ENCODE data around the gene PRKD3. TPM values are rescaled to one million over a fixed set of nuclear protein-coding genes. Genes with fewer than 3 reads are reported as not detected.
A peak's percentile ranks its signal among the peaks of the same experiment; 100 is the strongest.

Gene PRKD3
- total RNA-seq, 1 experiment from 2014 or later = 23.9 TPM

DNA sequence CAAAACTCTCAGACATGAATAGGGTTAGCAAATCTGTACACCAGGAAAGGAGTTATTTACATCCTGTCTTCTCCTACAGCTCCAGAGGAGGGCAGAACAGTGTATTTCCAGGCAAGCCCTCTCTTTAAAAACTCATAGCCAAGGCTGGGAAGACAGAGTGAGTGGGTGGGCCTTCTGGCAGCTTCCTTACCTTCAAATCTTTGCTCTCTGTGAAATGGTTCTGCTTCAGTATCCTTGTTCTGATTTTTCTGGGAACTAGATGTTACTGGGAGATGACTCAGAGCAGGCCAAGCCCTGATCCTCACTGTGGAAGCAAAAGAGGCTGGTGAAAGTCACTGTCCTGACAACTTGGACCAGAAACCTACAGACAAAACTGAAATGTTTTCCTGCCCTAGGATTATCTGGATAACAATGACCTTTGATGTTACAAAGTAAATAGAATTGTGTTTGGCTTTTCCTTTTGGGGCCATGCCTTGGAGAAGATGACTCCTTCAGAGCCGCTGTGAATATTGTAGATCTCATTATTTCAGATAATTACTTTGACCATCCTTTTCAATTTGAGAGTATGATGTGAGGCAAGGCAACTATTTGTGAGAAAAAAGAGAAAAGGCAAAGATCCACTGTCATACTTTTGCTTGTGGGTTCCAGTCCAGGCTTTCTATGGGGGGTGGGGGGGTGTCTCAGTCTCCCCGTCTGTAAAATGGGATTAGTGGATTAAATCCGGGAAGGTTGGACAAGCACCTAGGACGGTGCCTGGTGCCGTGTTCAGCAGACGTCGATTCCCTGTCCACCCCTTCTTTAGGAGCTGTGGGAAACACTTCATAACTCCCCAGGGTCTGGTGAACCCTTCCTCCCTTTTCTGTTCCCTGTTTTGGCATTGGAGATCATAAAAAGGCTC lies 19.2 kb upstream of the PRKD3 start:
- ChIA-PET POLR2A (interaction anchor here (1.4 kb wide), 1 partner anchor 19 kb away, joined by 6 read pairs; the partner anchor contains the start of gene PRKD3), CTCF (interaction anchor here (0.6 to 1.3 kb wide), 5 partner anchors 14 to 534 kb away, joined by 3 to 6 read pairs (median 4); no protein-coding TSS in a partner anchor)
- Mint-ChIP-seq H3K4me1 (ENCODE audit: insufficient read depth, unreplicated experiment) (peaks cover 10% of the 10 kb centered on the region), H3K27ac (ENCODE audit: low read depth, unreplicated experiment) (peak overlapping the region; percentile 76), H3K27me3 (ENCODE audit: insufficient read depth, unreplicated experiment) (no peaks in the 10 kb centered on the region), H3K36me3 (ENCODE audit: insufficient read depth, unreplicated experiment) (no peaks in the 10 kb centered on the region), H3K9me3 (ENCODE audit: unreplicated experiment) (no peaks in the 10 kb centered on the region), H3K4me3 (ENCODE audit: unreplicated experiment) (no peak overlapping the region)
- DNase-seq (ENCODE audit: unreplicated experiment) = no peak
- no TSS peak for BruUV-seq (replicated peaks)
- TF ChIP-seq, protein P1, sequence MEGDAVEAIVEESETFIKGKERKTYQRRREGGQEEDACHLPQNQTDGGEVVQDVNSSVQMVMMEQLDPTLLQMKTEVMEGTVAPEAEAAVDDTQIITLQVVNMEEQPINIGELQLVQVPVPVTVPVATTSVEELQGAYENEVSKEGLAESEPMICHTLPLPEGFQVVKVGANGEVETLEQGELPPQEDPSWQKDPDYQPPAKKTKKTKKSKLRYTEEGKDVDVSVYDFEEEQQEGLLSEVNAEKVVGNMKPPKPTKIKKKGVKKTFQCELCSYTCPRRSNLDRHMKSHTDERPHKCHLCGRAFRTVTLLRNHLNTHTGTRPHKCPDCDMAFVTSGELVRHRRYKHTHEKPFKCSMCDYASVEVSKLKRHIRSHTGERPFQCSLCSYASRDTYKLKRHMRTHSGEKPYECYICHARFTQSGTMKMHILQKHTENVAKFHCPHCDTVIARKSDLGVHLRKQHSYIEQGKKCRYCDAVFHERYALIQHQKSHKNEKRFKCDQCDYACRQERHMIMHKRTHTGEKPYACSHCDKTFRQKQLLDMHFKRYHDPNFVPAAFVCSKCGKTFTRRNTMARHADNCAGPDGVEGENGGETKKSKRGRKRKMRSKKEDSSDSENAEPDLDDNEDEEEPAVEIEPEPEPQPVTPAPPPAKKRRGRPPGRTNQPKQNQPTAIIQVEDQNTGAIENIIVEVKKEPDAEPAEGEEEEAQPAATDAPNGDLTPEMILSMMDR (IDR thresholded peaks at IDR 0.05; ENCODE audit: unreplicated experiment) = peak; percentile 25
- intact Hi-C loops (cut with micrococcal nuclease) = no loop called here

DNA sequence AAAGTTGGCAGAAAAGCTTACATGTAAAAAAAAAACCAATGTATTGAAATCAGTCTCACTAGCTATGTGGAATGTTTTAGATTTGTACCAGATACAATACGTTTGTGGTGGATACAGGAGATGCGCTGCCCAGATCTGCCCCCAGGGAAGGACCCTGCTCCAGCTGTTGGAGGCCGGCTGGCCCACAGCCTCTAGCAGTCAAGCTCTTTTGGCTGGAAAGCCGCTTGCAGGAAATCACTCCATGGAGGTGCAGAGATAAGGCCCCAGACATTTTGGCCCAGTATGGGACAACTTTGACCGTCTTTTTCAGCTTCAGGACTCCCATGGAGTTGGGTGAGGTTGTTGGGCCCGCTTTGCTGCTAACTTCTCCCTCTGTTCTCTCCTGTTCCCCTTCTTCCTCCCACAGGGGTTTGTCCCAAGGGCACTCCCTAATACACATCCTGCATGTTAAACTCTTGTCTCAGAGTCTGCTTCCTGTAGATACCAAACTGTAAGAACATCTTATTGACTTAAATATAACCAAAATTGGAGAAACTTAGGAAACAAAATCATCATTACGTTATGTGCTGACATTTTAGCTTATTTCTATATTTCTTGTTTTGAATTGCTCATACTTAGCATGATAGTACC lies 18.1 kb upstream of the PRKD3 start:
- no peak for DNase-seq (ENCODE audit: unreplicated experiment)
- Mint-ChIP-seq H3K27ac (ENCODE audit: low read depth, unreplicated experiment) (no peak overlapping the region), H3K4me1 (ENCODE audit: insufficient read depth, unreplicated experiment) (peaks cover 10% of the 10 kb centered on the region), H3K9me3 (ENCODE audit: unreplicated experiment) (no peaks in the 10 kb centered on the region), H3K4me3 (ENCODE audit: unreplicated experiment) (no peak overlapping the region), H3K36me3 (ENCODE audit: insufficient read depth, unreplicated experiment) (no peaks in the 10 kb centered on the region), H3K27me3 (ENCODE audit: insufficient read depth, unreplicated experiment) (no peaks in the 10 kb centered on the region)
- TF ChIP-seq, protein P1 (IDR thresholded peaks at IDR 0.05; ENCODE audit: unreplicated experiment) = no peak
- CTCF ChIA-PET = interaction anchor here (0.6 to 1.3 kb wide), 10 partner anchors 12 to 1128 kb away, joined by 3 to 6 read pairs (median 3); no protein-coding TSS in a partner anchor
- intact Hi-C loops (cut with micrococcal nuclease) = no loop called here
- POLR2A ChIA-PET = interaction anchor here (0.7 to 1.4 kb wide), 2 partner anchors 18 to 35 kb away, joined by 3 to 6 read pairs; partner anchors contain the start of gene PRKD3
- no TSS peak for BruUV-seq (replicated peaks)

DNA sequence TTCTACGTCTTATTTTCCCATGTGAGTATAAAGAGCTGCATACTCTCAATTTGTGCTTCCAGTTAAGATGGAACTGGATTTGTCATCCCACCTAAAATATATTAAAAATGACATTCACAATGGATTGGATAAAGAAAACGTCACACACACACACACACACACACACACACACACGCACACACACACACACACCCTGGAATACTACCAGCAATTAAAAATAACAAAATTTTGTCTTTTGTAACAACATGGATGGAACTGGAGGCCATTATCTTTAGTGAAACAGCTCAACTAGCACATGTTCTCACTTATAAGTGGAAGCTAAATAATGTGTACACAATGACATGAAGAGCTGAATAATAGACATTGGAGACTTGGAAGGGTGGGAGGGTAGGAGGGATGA lies 16.0 kb upstream of the PRKD3 start:
- Mint-ChIP-seq H3K4me3 (ENCODE audit: unreplicated experiment) (no peak overlapping the region), H3K27ac (ENCODE audit: low read depth, unreplicated experiment) (no peak overlapping the region), H3K27me3 (ENCODE audit: insufficient read depth, unreplicated experiment) (no peaks in the 10 kb centered on the region), H3K36me3 (ENCODE audit: insufficient read depth, unreplicated experiment) (no peaks in the 10 kb centered on the region), H3K4me1 (ENCODE audit: insufficient read depth, unreplicated experiment) (peaks cover 10% of the 10 kb centered on the region), H3K9me3 (ENCODE audit: unreplicated experiment) (no peaks in the 10 kb centered on the region)
- intact Hi-C loops (cut with micrococcal nuclease) = no loop called here
- ChIA-PET CTCF (interaction anchor here (0.6 to 1.6 kb wide), 2 partner anchors 21 to 56 kb away, joined by 3 to 6 read pairs; no protein-coding TSS in a partner anchor), POLR2A (interaction anchor here (0.7 to 7.1 kb wide), 4 partner anchors 16 to 537 kb away, joined by 3 to 53 read pairs (median 4); partner anchors contain the start of gene PRKD3)
- BruUV-seq (replicated peaks) = no TSS peak
- no peak for DNase-seq (ENCODE audit: unreplicated experiment)
- TF ChIP-seq, protein P1 (IDR thresholded peaks at IDR 0.05; ENCODE audit: unreplicated experiment) = no peak

DNA sequence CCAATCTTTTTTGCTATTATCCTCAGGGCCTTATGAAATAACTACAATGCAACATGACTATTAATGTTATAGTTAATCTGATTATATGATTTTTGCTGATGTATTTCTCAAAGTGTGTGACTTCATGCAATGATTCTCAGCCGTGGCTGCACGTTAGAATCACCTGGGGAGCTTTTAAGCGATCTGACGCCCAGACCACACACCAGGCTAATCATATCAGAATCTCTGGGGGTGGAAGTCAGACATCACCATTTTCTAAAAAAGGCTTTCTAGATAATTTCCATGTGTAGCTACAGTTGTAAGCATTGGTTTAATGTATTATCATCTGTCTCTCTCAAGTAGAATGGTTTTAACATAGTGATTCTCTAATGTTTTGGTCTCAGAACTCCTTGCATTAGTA lies 14.3 kb upstream of the PRKD3 start:
- no peaks in the 10 kb centered on the region for H3K27me3 Mint-ChIP-seq (ENCODE audit: insufficient read depth, unreplicated experiment)
- no peaks in the 10 kb centered on the region for H3K36me3 Mint-ChIP-seq (ENCODE audit: insufficient read depth, unreplicated experiment)
- TF ChIP-seq, protein P1 (IDR thresholded peaks at IDR 0.05; ENCODE audit: unreplicated experiment) = no peak
- no peak for DNase-seq (ENCODE audit: unreplicated experiment)
- H3K9me3 Mint-ChIP-seq (ENCODE audit: unreplicated experiment) = no peaks in the 10 kb centered on the region
- no peak overlapping the region for H3K4me3 Mint-ChIP-seq (ENCODE audit: unreplicated experiment)
- BruUV-seq (replicated peaks) = no TSS peak
- POLR2A ChIA-PET = interaction anchor here (0.6 to 7.1 kb wide), 3 partner anchors 14 to 300 kb away, joined by 3 to 53 read pairs (median 3); partner anchors contain the start of gene PRKD3
- H3K27ac Mint-ChIP-seq (ENCODE audit: low read depth, unreplicated experiment) = no peak overlapping the region
- CTCF ChIA-PET = interaction anchor here (0.8 kb wide), 1 partner anchor 11 kb away, joined by 3 read pairs; no protein-coding TSS in a partner anchor
- intact Hi-C loops (cut with micrococcal nuclease) = no loop called here
- peaks cover 6% of the 10 kb centered on the region for H3K4me1 Mint-ChIP-seq (ENCODE audit: insufficient read depth, unreplicated experiment)

All from MCF 10A (cell line).